HepG2 (cell line): ENCODE data around the gene MTOR. TPM values are rescaled to one million over a fixed set of nuclear protein-coding genes. Genes with fewer than 3 reads are reported as not detected.

Source experiments
- ATAC-seq: fragments of 200-7000 bp; cut with Tn5 transposase; 3 replicates; pipeline ENCODE4 v1.9.1; 2020; ENCODE audit warnings: mild to moderate bottlenecking, moderate library complexity
- BruUV-seq: library from RNA; stranded (reverse); fragments of 400-500 nt; replicated peaks from 2 replicates; lab custom pipeline; 2021; lab: Mats Ljungman, UMichigan
- CTCF ChIA-PET: fragments of 300-600 bp; formaldehyde crosslinking; extraction: SDS; loops from one replicate; lab custom pipeline; 2021; ENCODE audit warnings: low total read pairs, inconsistent platforms, low intra/inter-chr PET ratio; lab: Yijun Ruan, JAX
- POLR2A ChIA-PET: fragments of 350-600 bp; sonication (Branson Sonifier 250); formaldehyde crosslinking; loops from one replicate; lab custom pipeline; 2020; ENCODE audit warnings: antibody characterized with exemption, inconsistent platforms; lab: Yijun Ruan, JAX
- DNase-seq: peaks from one replicate; pipeline ENCODE4 v3.0.0-alpha.2; 2015; ENCODE audit warnings: low spot score
- FAIRE-seq: peaks from 3 replicates; lab custom pipeline; 2011; peaks lifted over from hg19 to GRCh38; lab: Jason Lieb, UNC
- H2AFZ ChIP-seq: one replicate; pipeline ENCODE4 v1.6.1; 2011; ENCODE audit warnings: low read length, inconsistent platforms
- H3K27ac ChIP-seq: fragments of 300-600 bp; 3 replicates; pipeline ENCODE4 v1.8.0; 2011; ENCODE audit warnings: mixed run types, mild to moderate bottlenecking, mixed read lengths, low read length, inconsistent platforms; ENCODE audit not compliant: insufficient read depth; ENCODE audit errors: extremely low read length
- H3K27me3 ChIP-seq, 2 experiments: fragments of 200-600 bp in 1 of 2; 2 replicates in 1 of 2; 3 replicates in 1 of 2; pipeline versions ENCODE4 v1.6.0 to v1.8.0; 2011; ENCODE audit warnings: low read length in 2 of 2, mild to moderate bottlenecking in 2 of 2, moderate library complexity in 2 of 2, inconsistent platforms in 1 of 2; ENCODE audit not compliant: insufficient read depth in 2 of 2, control insufficient read depth in 1 of 2
- H3K36me3 ChIP-seq, 2 experiments: fragments of 200-600 bp in 1 of 2; replicated peaks in 1 of 2; 2 replicates in 1 of 2; 3 replicates in 1 of 2; pipeline versions ENCODE4 v1.5.1 to v1.8.0; 2011; ENCODE audit warnings: low read length in 2 of 2, inconsistent platforms in 1 of 2; ENCODE audit not compliant: insufficient read depth in 2 of 2, control insufficient read depth in 1 of 2
- H3K4me1 ChIP-seq: 2 replicates; pipeline ENCODE4 v1.5.1; 2012; ENCODE audit warnings: low read length, inconsistent platforms; ENCODE audit not compliant: insufficient read depth
- H3K4me2 ChIP-seq: 2 replicates; pipeline ENCODE4 v1.6.0; 2011; ENCODE audit warnings: low read depth, low read length, inconsistent platforms
- H3K4me3 ChIP-seq, 3 experiments: fragments of 200-600 bp in 1 of 3; sonication (generic), shearing (Covaris generic) in 1 of 3; replicated peaks in 1 of 3; 2 replicates each; pipeline ENCODE4 v1.5.1; 2011 to 2016; ENCODE audit warnings: low read length in 3 of 3, inconsistent platforms in 2 of 3, low read depth in 2 of 3, mild to moderate bottlenecking in 2 of 3, control low read depth in 1 of 3, mixed read lengths in 1 of 3; ENCODE audit not compliant: insufficient read depth in 1 of 3
- H3K79me2 ChIP-seq: one replicate; pipeline ENCODE4 v1.6.1; 2011; ENCODE audit warnings: low read length, inconsistent platforms; ENCODE audit not compliant: insufficient read depth
- H3K9ac ChIP-seq: 2 replicates; pipeline ENCODE4 v1.6.0; 2011; ENCODE audit warnings: mild to moderate bottlenecking, low read depth, low read length, inconsistent platforms; ENCODE audit not compliant: insufficient read depth
- H3K9me3 ChIP-seq: 2 replicates; pipeline ENCODE4 v1.5.1; 2012; ENCODE audit warnings: mild to moderate bottlenecking, low read length
- H4K20me1 ChIP-seq: 2 replicates; pipeline ENCODE4 v1.6.0; 2011; ENCODE audit warnings: inconsistent platforms, mild to moderate bottlenecking, low read length, moderate library complexity; ENCODE audit not compliant: insufficient read depth
- DMAP1 ChIP-seq: IDR thresholded peaks from 2 replicates; pipeline ENCODE4 v1.6.1; 2016
- GATA4 ChIP-seq: sonication (generic); IDR thresholded peaks from 2 replicates; pipeline ENCODE4 v1.6.1; 2016; ENCODE audit warnings: antibody characterized with exemption, low read depth, borderline replicate concordance
- PRPF4 ChIP-seq: fragments of 200-400 bp; formaldehyde crosslinking; IDR thresholded peaks from 2 replicates; pipeline ENCODE4 v1.6.1; 2016; ENCODE audit warnings: low read length, low read depth; ENCODE audit not compliant: poor library complexity, severe bottlenecking
- REPIN1 ChIP-seq: sonication (generic); formaldehyde crosslinking; IDR thresholded peaks from 2 replicates; pipeline ENCODE4 v1.8.0; 2022; ENCODE audit warnings: missing genetic modification reagents, low read depth, mild to moderate bottlenecking, borderline replicate concordance
- RXRB ChIP-seq: IDR thresholded peaks from 2 replicates; pipeline ENCODE4 v1.6.1; 2016; ENCODE audit warnings: borderline replicate concordance, missing genetic modification reagents, missing compliant biosample characterization
- SRSF1 ChIP-seq: fragments of 200-400 bp; formaldehyde crosslinking; optimal IDR thresholded peaks from 2 replicates; pipeline ENCODE3; 2017; ENCODE audit warnings: mild to moderate bottlenecking, low read depth, low read length, moderate library complexity
- ZBTB38 ChIP-seq: sonication (generic); formaldehyde crosslinking; IDR thresholded peaks from 2 replicates; pipeline ENCODE4 v1.5.1; 2020; ENCODE audit warnings: mild to moderate bottlenecking, missing genetic modification reagents
- ZNF264 ChIP-seq: sonication (generic); formaldehyde crosslinking; IDR thresholded peaks from 2 replicates; pipeline ENCODE4 v1.4.0; 2020; ENCODE audit warnings: missing genetic modification reagents
- WGBS: methylation state at CpG from one replicate; pipeline ENCODE4 v1.1.6; 2017; ENCODE audit warnings: low lambda C conversion rate; 5-methylcytosine and 5-hydroxymethylcytosine counted together
- in situ Hi-C: cut with HindIII; loops from 2 replicates; pipeline ENCODE4 v1.10.0; 2017; ENCODE audit warnings: low pct_unique_long_range_greater_than_20kb; ENCODE audit not compliant: extremely low pct_ligation_motif_present
- intact Hi-C: fragments of 100-400 bp; cut with micrococcal nuclease; formaldehyde crosslinking; loops from one replicate; pipeline ENCODE4 v1.10.0; 2022; ENCODE audit not compliant: unreplicated experiment
- polyA plus RNA-seq, 8 experiments: library from polyadenylated mRNA; depleted of rRNA in 3 of 8; stranded (reverse) in 7 of 8; unstranded in 1 of 8; fragments of >200 nt; fragmentation: Illumina TruSeq in 4 of 8; extraction: Trizol in 4 of 8; gene quantifications; 2 replicates each; pipeline versions ENCODE4 v1.2.1 to v1.2.3, GENCODE V29; 2011 to 2016; ENCODE audit warnings: low read depth in 4 of 8, missing spikeins in 1 of 8, mixed read lengths in 1 of 8; ENCODE audit not compliant: insufficient read depth in 1 of 8
- total RNA-seq, 5 experiments: library from RNA; depleted of rRNA; stranded (reverse); fragments of >200 nt; fragmentation: Illumina TruSeq; extraction: Trizol; gene quantifications; 2 replicates each; pipeline ENCODE4 v1.2.3, GENCODE V29; 2016; ENCODE audit warnings: low read depth in 1 of 5
- TF ChIP-seq, protein P1 (sequence below): sonication (generic); formaldehyde crosslinking; IDR thresholded peaks from 2 replicates; pipeline ENCODE4 v1.5.0; 2020; ENCODE audit warnings: mild to moderate bottlenecking, missing genetic modification reagents, borderline replicate concordance
- TF ChIP-seq, protein P2 (sequence below): sonication (generic); formaldehyde crosslinking; conservative IDR thresholded peaks from 2 replicates; pipeline ENCODE4 v1.8.0; 2022; ENCODE audit warnings: missing genetic modification reagents
- TF ChIP-seq, protein P3 (sequence below): IDR thresholded peaks from 2 replicates; pipeline ENCODE4 v1.6.1; 2016; ENCODE audit warnings: missing compliant biosample characterization, missing genetic modification reagents, borderline replicate concordance

MTOR gene
- total and polyA plus RNA-seq, 2 of the 13 experiments (the other 11 are each of a cell fraction or from before 2014, with no cell fraction given) = 24.6 to 34.6 TPM

DNA sequence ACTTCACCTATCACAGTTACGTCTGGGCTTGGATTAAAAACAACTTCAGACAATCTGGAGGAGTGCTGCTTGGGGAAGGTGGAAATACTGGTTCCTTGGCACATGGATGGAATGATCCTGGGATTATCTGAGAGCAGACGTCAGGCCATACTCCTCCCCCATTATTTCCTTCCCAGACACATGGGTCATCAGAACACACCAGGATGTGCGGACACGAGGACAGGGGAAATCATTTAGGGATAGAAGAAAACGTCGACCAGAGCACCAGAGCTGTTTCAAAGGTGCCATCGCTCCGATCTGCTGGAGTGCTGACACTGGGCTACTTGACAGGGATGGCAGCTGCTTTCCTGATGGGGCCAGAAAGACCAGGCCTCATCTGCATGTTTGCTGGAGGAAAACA lies 105.0 kb downstream of the MTOR start (continued):
- TF ChIP-seq GATA4 (no peak), DMAP1 (CRISPR knock-in tag) (no peak), ZNF264 (CRISPR knock-in tag) (no peak)
- TF ChIP-seq, protein P1, sequence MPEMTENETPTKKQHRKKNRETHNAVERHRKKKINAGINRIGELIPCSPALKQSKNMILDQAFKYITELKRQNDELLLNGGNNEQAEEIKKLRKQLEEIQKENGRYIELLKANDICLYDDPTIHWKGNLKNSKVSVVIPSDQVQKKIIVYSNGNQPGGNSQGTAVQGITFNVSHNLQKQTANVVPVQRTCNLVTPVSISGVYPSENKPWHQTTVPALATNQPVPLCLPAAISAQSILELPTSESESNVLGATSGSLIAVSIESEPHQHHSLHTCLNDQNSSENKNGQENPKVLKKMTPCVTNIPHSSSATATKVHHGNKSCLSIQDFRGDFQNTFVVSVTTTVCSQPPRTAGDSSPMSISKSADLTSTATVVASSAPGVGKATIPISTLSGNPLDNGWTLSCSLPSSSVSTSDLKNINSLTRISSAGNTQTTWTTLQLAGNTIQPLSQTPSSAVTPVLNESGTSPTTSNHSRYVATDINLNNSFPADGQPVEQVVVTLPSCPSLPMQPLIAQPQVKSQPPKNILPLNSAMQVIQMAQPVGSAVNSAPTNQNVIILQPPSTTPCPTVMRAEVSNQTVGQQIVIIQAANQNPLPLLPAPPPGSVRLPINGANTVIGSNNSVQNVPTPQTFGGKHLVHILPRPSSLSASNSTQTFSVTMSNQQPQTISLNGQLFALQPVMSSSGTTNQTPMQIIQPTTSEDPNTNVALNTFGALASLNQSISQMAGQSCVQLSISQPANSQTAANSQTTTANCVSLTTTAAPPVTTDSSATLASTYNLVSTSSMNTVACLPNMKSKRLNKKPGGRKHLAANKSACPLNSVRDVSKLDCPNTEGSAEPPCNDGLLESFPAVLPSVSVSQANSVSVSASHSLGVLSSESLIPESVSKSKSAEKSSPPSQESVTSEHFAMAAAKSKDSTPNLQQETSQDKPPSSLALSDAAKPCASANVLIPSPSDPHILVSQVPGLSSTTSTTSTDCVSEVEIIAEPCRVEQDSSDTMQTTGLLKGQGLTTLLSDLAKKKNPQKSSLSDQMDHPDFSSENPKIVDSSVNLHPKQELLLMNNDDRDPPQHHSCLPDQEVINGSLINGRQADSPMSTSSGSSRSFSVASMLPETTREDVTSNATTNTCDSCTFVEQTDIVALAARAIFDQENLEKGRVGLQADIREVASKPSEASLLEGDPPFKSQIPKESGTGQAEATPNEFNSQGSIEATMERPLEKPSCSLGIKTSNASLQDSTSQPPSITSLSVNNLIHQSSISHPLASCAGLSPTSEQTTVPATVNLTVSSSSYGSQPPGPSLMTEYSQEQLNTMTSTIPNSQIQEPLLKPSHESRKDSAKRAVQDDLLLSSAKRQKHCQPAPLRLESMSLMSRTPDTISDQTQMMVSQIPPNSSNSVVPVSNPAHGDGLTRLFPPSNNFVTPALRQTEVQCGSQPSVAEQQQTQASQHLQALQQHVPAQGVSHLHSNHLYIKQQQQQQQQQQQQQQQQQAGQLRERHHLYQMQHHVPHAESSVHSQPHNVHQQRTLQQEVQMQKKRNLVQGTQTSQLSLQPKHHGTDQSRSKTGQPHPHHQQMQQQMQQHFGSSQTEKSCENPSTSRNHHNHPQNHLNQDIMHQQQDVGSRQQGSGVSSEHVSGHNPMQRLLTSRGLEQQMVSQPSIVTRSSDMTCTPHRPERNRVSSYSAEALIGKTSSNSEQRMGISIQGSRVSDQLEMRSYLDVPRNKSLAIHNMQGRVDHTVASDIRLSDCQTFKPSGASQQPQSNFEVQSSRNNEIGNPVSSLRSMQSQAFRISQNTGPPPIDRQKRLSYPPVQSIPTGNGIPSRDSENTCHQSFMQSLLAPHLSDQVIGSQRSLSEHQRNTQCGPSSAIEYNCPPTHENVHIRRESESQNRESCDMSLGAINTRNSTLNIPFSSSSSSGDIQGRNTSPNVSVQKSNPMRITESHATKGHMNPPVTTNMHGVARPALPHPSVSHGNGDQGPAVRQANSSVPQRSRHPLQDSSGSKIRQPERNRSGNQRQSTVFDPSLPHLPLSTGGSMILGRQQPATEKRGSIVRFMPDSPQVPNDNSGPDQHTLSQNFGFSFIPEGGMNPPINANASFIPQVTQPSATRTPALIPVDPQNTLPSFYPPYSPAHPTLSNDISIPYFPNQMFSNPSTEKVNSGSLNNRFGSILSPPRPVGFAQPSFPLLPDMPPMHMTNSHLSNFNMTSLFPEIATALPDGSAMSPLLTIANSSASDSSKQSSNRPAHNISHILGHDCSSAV (CRISPR knock-in tag) = no peak

DNA sequence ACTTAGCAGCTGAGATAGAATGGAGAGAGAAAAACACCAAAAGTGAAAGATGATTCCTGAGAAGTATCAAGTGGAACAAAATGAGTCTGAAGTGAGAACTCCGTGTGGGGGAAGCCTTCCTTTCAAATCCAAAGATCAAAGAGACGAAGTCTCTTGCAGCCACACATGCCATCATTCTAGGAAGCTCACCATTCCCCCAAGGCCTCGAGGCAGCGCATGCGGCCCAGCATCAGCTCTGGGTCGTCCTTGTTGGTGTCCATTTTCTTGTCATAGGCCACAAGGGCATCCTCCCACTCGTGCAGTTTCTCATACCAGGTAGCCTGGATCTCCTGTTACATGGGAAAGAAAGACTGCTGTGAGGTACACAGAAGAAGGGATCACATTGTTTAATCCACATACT lies 105.4 kb downstream of the MTOR start:
- CTCF ChIA-PET = no interaction called here
- TF ChIP-seq PRPF4 (no peak), REPIN1 (CRISPR knock-in tag) (no peak), SRSF1 (no peak), ZBTB38 (CRISPR knock-in tag) (no peak), RXRB (CRISPR knock-in tag) (no peak)
- TF ChIP-seq, protein P2, sequence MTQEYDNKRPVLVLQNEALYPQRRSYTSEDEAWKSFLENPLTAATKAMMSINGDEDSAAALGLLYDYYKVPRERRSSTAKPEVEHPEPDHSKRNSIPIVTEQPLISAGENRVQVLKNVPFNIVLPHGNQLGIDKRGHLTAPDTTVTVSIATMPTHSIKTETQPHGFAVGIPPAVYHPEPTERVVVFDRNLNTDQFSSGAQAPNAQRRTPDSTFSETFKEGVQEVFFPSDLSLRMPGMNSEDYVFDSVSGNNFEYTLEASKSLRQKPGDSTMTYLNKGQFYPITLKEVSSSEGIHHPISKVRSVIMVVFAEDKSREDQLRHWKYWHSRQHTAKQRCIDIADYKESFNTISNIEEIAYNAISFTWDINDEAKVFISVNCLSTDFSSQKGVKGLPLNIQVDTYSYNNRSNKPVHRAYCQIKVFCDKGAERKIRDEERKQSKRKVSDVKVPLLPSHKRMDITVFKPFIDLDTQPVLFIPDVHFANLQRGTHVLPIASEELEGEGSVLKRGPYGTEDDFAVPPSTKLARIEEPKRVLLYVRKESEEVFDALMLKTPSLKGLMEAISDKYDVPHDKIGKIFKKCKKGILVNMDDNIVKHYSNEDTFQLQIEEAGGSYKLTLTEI (CRISPR knock-in tag) = no peak
- TF ChIP-seq, protein P3, sequence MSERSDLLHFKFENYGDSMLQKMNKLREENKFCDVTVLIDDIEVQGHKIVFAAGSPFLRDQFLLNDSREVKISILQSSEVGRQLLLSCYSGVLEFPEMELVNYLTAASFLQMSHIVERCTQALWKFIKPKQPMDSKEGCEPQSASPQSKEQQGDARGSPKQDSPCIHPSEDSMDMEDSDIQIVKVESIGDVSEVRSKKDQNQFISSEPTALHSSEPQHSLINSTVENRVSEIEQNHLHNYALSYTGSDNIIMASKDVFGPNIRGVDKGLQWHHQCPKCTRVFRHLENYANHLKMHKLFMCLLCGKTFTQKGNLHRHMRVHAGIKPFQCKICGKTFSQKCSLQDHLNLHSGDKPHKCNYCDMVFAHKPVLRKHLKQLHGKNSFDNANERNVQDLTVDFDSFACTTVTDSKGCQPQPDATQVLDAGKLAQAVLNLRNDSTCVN = no peak

More for the DNA sequence above, 105.4 kb downstream of the MTOR start:
- Histone ChIP-seq H2AFZ (no peak overlapping the region), H3K27ac (no peak overlapping the region), H3K79me2 (no peaks in the 10 kb centered on the region), H3K36me3 (peaks cover 2 to 28% of the 10 kb centered on the region in 2 experiments; a peak in 3 of 5 replicates), H3K4me1 (peaks cover 5% of the 10 kb centered on the region; the same call in 1 of the 2 replicates), H3K27me3 (no peaks in the 10 kb centered on the region), H3K9me3 (no peaks in the 10 kb centered on the region), H4K20me1 (no peaks in the 10 kb centered on the region), H3K4me3 (no peak overlapping the region), H3K9ac (no peak overlapping the region), H3K4me2 (no peak overlapping the region)
- no peak for ATAC-seq
- in situ Hi-C loops = no loop called here
- 92% methylated on average over 6 of the region's 7 CpGs for WGBS
- intact Hi-C loops = no loop called here
- BruUV-seq = no TSS peak
- DNase-seq = no peak
- FAIRE-seq = no peak
- POLR2A ChIA-PET = no interaction called here
